Stimulated activated CD4-positive, alpha-beta T cell treated with anti-CD3 and anti-CD28 coated beads, Interleukin-15, amount 100 ng/mL, for 48 hours (primary cell): ENCODE measurements around the gene NTRK1.

Experiments used
- DNase-seq, 2 donors: peaks; one replicate each; pipeline ENCODE4 v3.0.0-alpha.2; 2020; ENCODE audit warnings: low read depth in 2 of 2

Gene NTRK1

DNA sequence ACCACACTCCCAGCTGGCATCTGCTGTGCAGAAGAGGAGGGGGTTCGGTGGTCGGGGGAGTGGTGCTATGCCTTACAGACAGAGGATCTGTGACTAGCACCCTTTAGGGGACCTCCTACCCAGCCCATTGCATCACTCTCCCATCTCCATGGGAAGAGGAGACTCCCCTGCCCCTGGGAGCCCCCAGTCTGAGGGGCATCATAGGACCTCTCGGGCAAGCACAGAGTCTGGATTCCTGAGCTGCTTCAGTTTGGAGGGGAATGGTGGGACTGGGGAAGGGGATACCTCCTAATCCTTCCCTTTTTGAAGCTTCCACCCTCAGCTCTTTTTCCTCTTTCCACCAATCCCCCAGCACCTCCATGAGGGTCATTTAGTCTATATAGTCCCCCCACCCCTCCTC, 3.1 kb upstream of the NTRK1 start:
- no peak for DNase-seq

- no peak for DNase-seq
Measured at GRCh38 chr1:156858555-156858956, 2.1 kb upstream of the NTRK1 start.

- no peak for DNase-seq
Measured at GRCh38 chr1:156858959-156859522, 1.6 kb upstream of the NTRK1 start, which contains the start of gene INSRR. Gene INSRR (minus strand): TSS chr1:156859117. CDS start chr1:156858621, 496 bp downstream.

GRCh38 chr1:156859523-156860112, 1.0 kb upstream of the NTRK1 start:
- no peak for DNase-seq

DNA sequence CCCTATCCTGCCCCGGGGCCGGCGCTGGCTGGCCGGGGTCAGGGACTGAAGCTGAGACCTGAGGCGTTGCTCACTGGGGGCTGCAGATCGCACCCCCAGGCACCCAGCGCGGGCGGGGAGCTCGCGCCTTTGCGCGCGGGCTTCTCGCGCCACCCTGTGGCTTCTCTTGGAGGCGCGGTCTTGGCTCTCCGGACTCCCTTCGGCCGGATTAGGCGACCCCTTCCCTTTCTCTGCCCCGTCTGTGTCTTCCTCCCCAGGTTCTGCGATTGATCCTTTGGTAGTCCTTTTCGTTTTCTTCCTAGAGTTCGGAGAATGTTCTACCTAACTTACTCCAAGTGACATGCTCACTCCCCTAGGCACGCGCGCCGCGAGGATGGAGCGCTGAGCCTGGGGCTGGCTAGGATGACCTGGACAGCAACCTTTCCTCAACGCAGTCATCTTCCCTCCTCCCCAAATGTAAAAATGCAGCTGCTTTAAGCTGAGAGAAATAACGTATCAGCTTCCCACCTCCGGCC, 495 bp upstream of the NTRK1 start:
- peak in 1 of 2 donors; percentile 44 for DNase-seq

GRCh38 chr1:156862584-156862983, 1.9 kb downstream of the NTRK1 start:
- DNase-seq = no peak

- peak in 1 of 2 donors; percentile 29 for DNase-seq
Measured at GRCh38 chr1:156862997-156863599, 2.4 kb downstream of the NTRK1 start.

DNA sequence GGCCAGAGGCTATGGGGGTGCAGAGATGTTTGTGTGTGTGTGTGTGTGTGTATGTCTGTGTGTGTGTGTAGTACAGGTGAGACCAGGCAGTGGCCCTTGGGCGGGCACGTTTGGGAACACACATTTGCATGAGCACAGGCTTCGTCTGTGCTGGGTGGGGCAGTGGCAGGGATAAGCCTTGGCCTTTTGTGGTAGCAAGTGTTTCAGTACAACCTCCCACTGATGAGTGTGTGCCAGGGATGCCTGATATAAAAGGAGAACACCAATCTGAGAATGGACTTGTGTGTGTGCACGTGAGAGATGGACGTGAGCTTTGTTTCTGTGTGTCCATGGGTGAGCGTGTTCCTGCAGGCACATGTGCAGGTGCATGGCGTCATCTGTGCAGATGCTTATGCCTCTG, 3.0 kb downstream of the NTRK1 start:
- no peak for DNase-seq

DNA sequence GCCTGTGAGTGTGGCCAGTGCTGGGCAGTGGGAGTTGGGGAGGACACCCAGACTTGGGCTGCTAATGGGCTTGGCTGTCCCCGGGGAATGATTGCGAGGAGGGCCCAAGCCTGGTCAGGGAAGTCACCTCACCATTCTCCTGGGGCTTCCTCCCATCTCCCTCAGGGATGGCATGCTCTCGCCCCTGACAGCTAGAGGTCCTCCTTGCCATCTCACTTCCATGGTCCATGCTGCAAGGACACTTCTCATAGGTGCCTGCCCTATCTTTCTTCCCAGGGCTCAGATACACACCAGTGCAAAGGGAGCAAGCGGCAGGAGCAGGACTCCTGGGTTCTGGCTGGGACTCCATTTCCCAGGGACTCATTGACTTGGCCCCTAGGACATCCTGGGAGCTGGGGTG, 4.1 kb downstream of the NTRK1 start:
- no peak for DNase-seq

GRCh38 chr1:156865258-156865657, 4.6 kb downstream of the NTRK1 start:
- no peak for DNase-seq

GRCh38 chr1:156865865-156866248, 5.2 kb downstream of the NTRK1 start:
- DNase-seq = no peak

- no peak for DNase-seq
Measured at GRCh38 chr1:156866249-156866909, 5.7 kb downstream of the NTRK1 start.

DNA sequence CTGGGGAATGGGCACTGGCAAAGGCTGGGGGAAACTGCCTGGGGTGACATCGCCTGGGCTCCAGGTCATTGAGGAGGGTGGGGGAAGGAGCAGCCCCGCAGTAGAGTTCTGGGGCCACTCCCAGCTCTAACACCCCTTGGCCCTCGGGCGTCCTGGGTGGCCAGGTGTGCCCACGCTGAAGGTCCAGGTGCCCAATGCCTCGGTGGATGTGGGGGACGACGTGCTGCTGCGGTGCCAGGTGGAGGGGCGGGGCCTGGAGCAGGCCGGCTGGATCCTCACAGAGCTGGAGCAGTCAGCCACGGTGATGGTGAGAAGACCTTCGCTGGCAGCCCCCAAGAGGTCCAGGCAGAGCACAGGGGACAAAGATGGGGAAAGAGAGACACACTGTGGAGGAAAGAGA, 7.7 kb downstream of the NTRK1 start:
- DNase-seq = no peak

DNA sequence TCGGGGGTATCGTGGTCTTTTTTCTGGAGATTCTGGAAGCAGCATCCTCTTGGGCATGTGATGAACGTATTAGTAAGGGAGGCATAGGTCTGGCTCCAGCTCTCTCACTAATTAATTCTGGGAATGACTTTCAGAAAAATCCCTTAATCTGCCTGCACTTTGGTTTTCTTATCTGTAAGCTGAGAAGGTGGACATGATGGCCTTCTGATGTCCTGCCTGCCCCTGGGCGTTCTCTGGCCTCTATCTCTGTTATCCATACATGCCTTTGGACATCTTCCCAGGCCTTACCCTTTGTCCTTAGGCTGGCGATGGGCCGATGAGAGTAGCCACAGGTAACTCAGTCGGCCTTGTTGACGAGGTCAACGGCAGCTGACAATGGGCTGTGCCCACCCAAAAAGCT, 8.8 kb downstream of the NTRK1 start:
- no peak for DNase-seq

GRCh38 chr1:156873659-156874058, 13.0 kb downstream of the NTRK1 start:
- no peak for DNase-seq

DNA sequence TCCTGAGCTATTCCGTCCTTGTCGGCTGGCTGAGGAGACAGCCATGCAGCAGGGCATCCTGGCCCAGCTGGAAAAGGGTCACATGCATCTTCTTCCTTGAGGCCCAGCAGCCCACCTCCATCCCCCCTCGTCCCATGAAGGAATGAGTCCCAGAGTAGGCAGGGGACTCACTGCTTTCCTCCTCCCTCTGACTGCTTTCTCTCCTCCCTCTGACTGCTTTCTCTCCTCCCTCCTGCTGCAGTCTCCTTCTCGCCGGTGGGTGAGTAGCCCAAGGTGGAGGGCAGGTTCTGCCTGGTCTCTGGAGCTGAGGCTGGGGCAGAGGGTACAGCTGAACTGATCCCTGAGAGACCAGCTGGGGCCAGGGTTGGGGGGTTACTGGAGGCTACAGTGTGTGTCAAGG, 13.5 kb downstream of the NTRK1 start:
- no peak for DNase-seq

DNA sequence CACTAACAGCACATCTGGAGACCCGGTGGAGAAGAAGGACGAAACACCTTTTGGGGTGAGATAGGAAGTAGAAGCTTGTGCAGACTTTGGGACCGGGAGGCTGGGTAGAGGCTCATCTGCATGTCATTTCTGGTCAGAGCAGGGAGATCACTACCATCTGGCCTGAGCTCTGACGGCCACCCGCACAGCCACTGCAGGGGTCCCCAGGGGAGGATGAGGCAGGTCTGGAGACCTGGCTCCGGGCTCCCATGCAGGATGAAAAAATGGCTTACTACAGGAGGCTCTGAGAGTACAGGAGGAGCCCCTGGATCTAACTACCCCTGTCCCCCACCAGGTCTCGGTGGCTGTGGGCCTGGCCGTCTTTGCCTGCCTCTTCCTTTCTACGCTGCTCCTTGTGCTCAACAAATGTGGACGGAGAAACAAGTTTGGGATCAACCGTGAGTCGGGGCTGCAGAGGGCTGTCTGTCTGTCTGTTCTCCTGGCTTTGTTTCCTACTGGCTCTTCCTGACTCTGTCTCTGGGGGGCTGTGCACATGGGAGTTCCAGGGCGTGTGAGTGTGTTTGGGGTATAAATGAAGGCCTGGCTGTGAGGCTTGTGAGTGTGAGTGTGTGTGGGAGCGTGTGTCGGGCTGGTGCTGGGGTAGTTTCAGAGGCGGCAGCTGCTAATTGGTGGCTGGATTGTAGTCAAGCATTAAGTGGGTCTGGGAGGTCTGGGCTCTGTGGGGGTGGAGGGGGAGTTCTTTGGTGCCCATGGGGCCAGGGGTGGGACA, 14.1 kb downstream of the NTRK1 start:
- no peak for DNase-seq

DNA sequence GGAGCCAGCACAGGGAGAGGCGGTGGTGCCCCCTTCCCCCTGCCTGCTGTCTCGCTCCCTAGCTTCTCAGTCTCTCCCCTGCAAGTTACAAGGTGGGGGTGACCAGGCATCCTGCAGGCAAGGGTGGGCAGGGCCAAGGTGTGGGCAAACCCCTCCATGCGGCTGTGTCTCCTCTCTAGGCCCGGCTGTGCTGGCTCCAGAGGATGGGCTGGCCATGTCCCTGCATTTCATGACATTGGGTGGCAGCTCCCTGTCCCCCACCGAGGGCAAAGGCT, 14.6 kb downstream of the NTRK1 start:
- DNase-seq = no peak

GRCh38 chr1:156876281-156876680, 15.6 kb downstream of the NTRK1 start:
- DNase-seq = no peak

GRCh38 chr1:156877433-156878170, 16.9 kb downstream of the NTRK1 start:
- DNase-seq = no peak

- DNase-seq = no peak
Measured at GRCh38 chr1:156879876-156880275, 19.2 kb downstream of the NTRK1 start.

DNA sequence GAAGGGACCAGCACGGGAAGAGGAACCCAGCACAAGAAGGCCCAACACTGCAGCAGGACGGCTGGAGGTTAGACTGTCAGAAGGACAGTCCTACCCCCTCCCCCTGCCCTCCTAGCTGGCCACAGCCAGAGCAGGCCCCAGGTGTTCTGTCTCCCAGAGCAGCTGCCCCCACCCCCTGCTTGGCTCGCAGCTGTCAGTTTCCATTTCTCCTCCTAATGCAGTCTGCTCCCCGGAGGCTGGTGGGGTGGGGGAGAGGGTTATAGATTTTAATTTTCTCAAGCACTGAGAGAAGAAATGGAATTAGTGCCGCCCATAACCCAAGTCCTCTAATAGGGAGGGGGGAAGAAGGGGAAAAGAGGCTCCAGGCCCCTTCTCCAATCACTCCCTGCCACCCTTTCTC, 19.8 kb downstream of the NTRK1 start:
- no peak for DNase-seq
